ENCODE results near the gene OR51B4. TPM values are rescaled to one million over a fixed set of nuclear protein-coding genes. Genes with fewer than 3 reads are reported as not detected.

Gene OR51B4
- not detected in 2 replicates for total RNA-seq
- long read RNA-seq: 0 reads

- H3K9me3 Mint-ChIP-seq (ENCODE audit: unreplicated experiment): no peaks in the 10 kb centered on the region
- no peaks in the 10 kb centered on the region for H3K4me1 Mint-ChIP-seq (ENCODE audit: unreplicated experiment)
- no peak for DNase-seq (ENCODE audit: extremely low spot score, unreplicated experiment)
- H3K27me3 Mint-ChIP-seq (ENCODE audit: unreplicated experiment): peaks cover 33% of the 10 kb centered on the region
- TF ChIP-seq CTCF (IDR thresholded peaks at IDR 0.05): no peak
- H3K36me3 Mint-ChIP-seq (ENCODE audit: unreplicated experiment): no peaks in the 10 kb centered on the region
- H3K4me3 Mint-ChIP-seq (ENCODE audit: unreplicated experiment): no peak within 1 kb of the TSS
- H3K27ac Mint-ChIP-seq (ENCODE audit: unreplicated experiment): no peak within 1 kb of the TSS
These were observed at the start of gene OR51B4 for GRCh38 chr11:5301846-5302245. TSS of gene OR51B4 (minus strand) at chr11:5301946. CDS start at chr11:5301946, 0 bp downstream.

GRCh38 chr11:5351208-5351607, 49.5 kb upstream of the OR51B4 start, which contains the start of gene OR51B6:
TSS of gene OR51B6 (plus strand) at chr11:5351508. CDS start at chr11:5351508, 0 bp downstream.
- no peak within 1 kb of the TSS for H3K4me3 Mint-ChIP-seq (ENCODE audit: unreplicated experiment)
- DNase-seq (ENCODE audit: extremely low spot score, unreplicated experiment): no peak
- H3K36me3 Mint-ChIP-seq (ENCODE audit: unreplicated experiment): no peaks in the 10 kb centered on the region
- TF ChIP-seq CTCF (IDR thresholded peaks at IDR 0.05): no peak
- H3K27ac Mint-ChIP-seq (ENCODE audit: unreplicated experiment): no peak within 1 kb of the TSS
- H3K4me1 Mint-ChIP-seq (ENCODE audit: unreplicated experiment): no peaks in the 10 kb centered on the region
- H3K9me3 Mint-ChIP-seq (ENCODE audit: unreplicated experiment): no peaks in the 10 kb centered on the region
- peaks cover 26% of the 10 kb centered on the region for H3K27me3 Mint-ChIP-seq (ENCODE audit: unreplicated experiment)

- H3K27me3 Mint-ChIP-seq (ENCODE audit: unreplicated experiment): peaks cover 29% of the 10 kb centered on the region
- H3K27ac Mint-ChIP-seq (ENCODE audit: unreplicated experiment): no peak overlapping the region
- H3K36me3 Mint-ChIP-seq (ENCODE audit: unreplicated experiment): no peaks in the 10 kb centered on the region
- no peaks in the 10 kb centered on the region for H3K9me3 Mint-ChIP-seq (ENCODE audit: unreplicated experiment)
- no peaks in the 10 kb centered on the region for H3K4me1 Mint-ChIP-seq (ENCODE audit: unreplicated experiment)
- H3K4me3 Mint-ChIP-seq (ENCODE audit: unreplicated experiment): no peak overlapping the region
- no peak for TF ChIP-seq CTCF (IDR thresholded peaks at IDR 0.05)
- DNase-seq (ENCODE audit: extremely low spot score, unreplicated experiment): no peak
These were observed 47.8 kb upstream of the OR51B4 start for GRCh38 chr11:5349550-5349949.

GRCh38 chr11:5348551-5349194, 46.9 kb upstream of the OR51B4 start:
- Mint-ChIP-seq H3K4me3 (ENCODE audit: unreplicated experiment) (no peak overlapping the region), H3K4me1 (ENCODE audit: unreplicated experiment) (no peaks in the 10 kb centered on the region), H3K27me3 (ENCODE audit: unreplicated experiment) (peaks cover 29% of the 10 kb centered on the region), H3K9me3 (ENCODE audit: unreplicated experiment) (no peaks in the 10 kb centered on the region), H3K36me3 (ENCODE audit: unreplicated experiment) (no peaks in the 10 kb centered on the region), H3K27ac (ENCODE audit: unreplicated experiment) (no peak overlapping the region)
- DNase-seq (ENCODE audit: extremely low spot score, unreplicated experiment): no peak
- no peak for TF ChIP-seq CTCF (IDR thresholded peaks at IDR 0.05)

GRCh38 chr11:5345831-5346230, 44.1 kb upstream of the OR51B4 start:
- H3K9me3 Mint-ChIP-seq (ENCODE audit: unreplicated experiment): no peaks in the 10 kb centered on the region
- no peak overlapping the region for H3K27ac Mint-ChIP-seq (ENCODE audit: unreplicated experiment)
- no peak for TF ChIP-seq CTCF (IDR thresholded peaks at IDR 0.05)
- H3K36me3 Mint-ChIP-seq (ENCODE audit: unreplicated experiment): no peaks in the 10 kb centered on the region
- H3K4me3 Mint-ChIP-seq (ENCODE audit: unreplicated experiment): no peak overlapping the region
- no peaks in the 10 kb centered on the region for H3K4me1 Mint-ChIP-seq (ENCODE audit: unreplicated experiment)
- H3K27me3 Mint-ChIP-seq (ENCODE audit: unreplicated experiment): peaks cover 39% of the 10 kb centered on the region
- no peak for DNase-seq (ENCODE audit: extremely low spot score, unreplicated experiment)

Measured in osteocyte (in vitro differentiated cells).